WTC11 (cell line): ENCODE measurements around the gene PTPRK. TPM values are rescaled to one million over a fixed set of nuclear protein-coding genes. Genes with fewer than 3 reads are reported as not detected.

Source experiments
- ATAC-seq: fragments of 200-7000 bp; cut with Tn5 transposase; 2 replicates; pipeline ENCODE4 v1.10.0; 2021; ENCODE audit warnings: mild to moderate bottlenecking, moderate library complexity
- CTCF ChIA-PET: fragments of 300-600 bp; sonication (Branson Sonifier 250); formaldehyde crosslinking; loops from one replicate; lab custom pipeline; 2021; ENCODE audit warnings: antibody characterized with exemption; lab: Charles Lee
- POLR2A ChIA-PET: fragments of 350-600 bp; sonication (Branson Sonifier 250); formaldehyde crosslinking; loops from one replicate; lab custom pipeline; 2021; ENCODE audit warnings: antibody characterized with exemption; lab: Charles Lee
- DNase-seq: peaks from one replicate; pipeline ENCODE4 v3.0.0; 2021; ENCODE audit warnings: low spot score
- H3K27ac Mint-ChIP-seq: 2 replicates; pipeline ENCODE4 v1.8.0; 2021; ENCODE audit warnings: mixed read lengths
- H3K27me3 Mint-ChIP-seq: 2 replicates; pipeline ENCODE4 v1.8.0; 2021; ENCODE audit warnings: low read depth, mild to moderate bottlenecking, moderate library complexity, mixed read lengths
- H3K36me3 Mint-ChIP-seq: 2 replicates; pipeline ENCODE4 v1.8.0; 2021; ENCODE audit warnings: mixed read lengths
- H3K4me1 Mint-ChIP-seq: 2 replicates; pipeline ENCODE4 v1.8.0; 2022; ENCODE audit warnings: mixed read lengths
- H3K4me3 Mint-ChIP-seq: 2 replicates; pipeline ENCODE4 v1.8.0; 2021; ENCODE audit warnings: mild to moderate bottlenecking, moderate library complexity, mixed read lengths
- H3K9me3 Mint-ChIP-seq: 2 replicates; pipeline ENCODE4 v1.8.0; 2021; ENCODE audit warnings: mixed read lengths
- CREB1 ChIP-seq: sonication (generic); formaldehyde crosslinking; IDR thresholded peaks from 2 replicates; pipeline ENCODE4 v1.8.0; 2023; ENCODE audit warnings: mild to moderate bottlenecking, missing genetic modification reagents
- CREM ChIP-seq: sonication (generic); formaldehyde crosslinking; IDR thresholded peaks from 2 replicates; pipeline ENCODE4 v1.8.1; 2022; ENCODE audit warnings: mild to moderate bottlenecking, missing genetic modification reagents, moderate library complexity
- GTF2I ChIP-seq: fragments of 250-450 bp; sonication (Bioruptor Pico); conservative IDR thresholded peaks from 2 replicates; pipeline ENCODE4 v1.4.0; 2021; ENCODE audit warnings: mild to moderate bottlenecking
- JAZF1 ChIP-seq: fragments of 250-450 bp; sonication (Bioruptor Pico); IDR thresholded peaks from 2 replicates; pipeline ENCODE4 v1.9.0; 2021; ENCODE audit warnings: moderate library complexity, mild to moderate bottlenecking, inconsistent platforms
- MXD4 ChIP-seq: fragments of 250-450 bp; sonication (Bioruptor Pico); IDR thresholded peaks from 2 replicates; pipeline ENCODE4 v1.8.0; 2021; ENCODE audit warnings: mild to moderate bottlenecking, moderate library complexity, borderline replicate concordance
- NFE2L1 ChIP-seq: sonication (generic); formaldehyde crosslinking; IDR thresholded peaks from 2 replicates; pipeline ENCODE4 v1.8.1; 2023; ENCODE audit warnings: missing genetic modification reagents
- NFYB ChIP-seq: sonication (generic); formaldehyde crosslinking; conservative IDR thresholded peaks from 2 replicates; pipeline ENCODE4 v1.8.0; 2022; ENCODE audit warnings: low read depth, missing genetic modification reagents
- NR2C2 ChIP-seq: sonication (generic); formaldehyde crosslinking; IDR thresholded peaks from 2 replicates; pipeline ENCODE4 v1.8.0; 2022; ENCODE audit warnings: mild to moderate bottlenecking, missing genetic modification reagents
- PRRX2 ChIP-seq: fragments of 250-450 bp; sonication (Bioruptor Pico); IDR thresholded peaks from 2 replicates; pipeline ENCODE4 v1.8.0; 2021; ENCODE audit warnings: mild to moderate bottlenecking
- RELA ChIP-seq: sonication (generic); formaldehyde crosslinking; IDR thresholded peaks from 2 replicates; pipeline ENCODE4 v1.8.1; 2022; ENCODE audit warnings: missing genetic modification reagents, mild to moderate bottlenecking, borderline replicate concordance
- SMAD3 ChIP-seq: sonication (generic); formaldehyde crosslinking; IDR thresholded peaks from 2 replicates; pipeline ENCODE4 v1.8.0; 2022; ENCODE audit warnings: missing genetic modification reagents, mild to moderate bottlenecking, borderline replicate concordance
- SMAD4 ChIP-seq: sonication (generic); formaldehyde crosslinking; IDR thresholded peaks from 2 replicates; pipeline ENCODE4 v1.8.0; 2022; ENCODE audit warnings: mild to moderate bottlenecking, missing genetic modification reagents
- TEAD1 ChIP-seq: sonication (generic); formaldehyde crosslinking; IDR thresholded peaks from 2 replicates; pipeline ENCODE4 v1.8.0; 2022; ENCODE audit warnings: mild to moderate bottlenecking, missing genetic modification reagents
- TEAD4 ChIP-seq: sonication (generic); formaldehyde crosslinking; IDR thresholded peaks from 2 replicates; pipeline ENCODE4 v1.8.0; 2022; ENCODE audit warnings: mild to moderate bottlenecking, missing genetic modification reagents
- ZBTB21 ChIP-seq: sonication (generic); formaldehyde crosslinking; IDR thresholded peaks from 2 replicates; pipeline ENCODE4 v1.8.1; 2023; ENCODE audit warnings: mild to moderate bottlenecking, missing genetic modification reagents, borderline replicate concordance
- ZNF138 ChIP-seq: sonication (generic); formaldehyde crosslinking; conservative IDR thresholded peaks from 2 replicates; pipeline ENCODE4 v1.8.1; 2022; ENCODE audit warnings: mild to moderate bottlenecking, moderate library complexity, missing genetic modification reagents
- ZNF396 ChIP-seq: fragments of 250-450 bp; sonication (Bioruptor Pico); IDR thresholded peaks from 2 replicates; pipeline ENCODE4 v1.8.0; 2021; ENCODE audit warnings: mild to moderate bottlenecking, moderate library complexity, borderline replicate concordance
- ZNF423 ChIP-seq: fragments of 250-450 bp; sonication (Bioruptor Pico); IDR thresholded peaks from 2 replicates; pipeline ENCODE4 v2.1.2; 2022; ENCODE audit warnings: mild to moderate bottlenecking, moderate library complexity
- ZNF671 ChIP-seq: fragments of 250-450 bp; sonication (Bioruptor Pico); IDR thresholded peaks from 2 replicates; pipeline ENCODE4 v1.8.0; 2021; ENCODE audit warnings: mild to moderate bottlenecking
- total RNA-seq: library from RNA; stranded (reverse); gene quantifications from 3 replicates; pipeline ENCODE4 v1.2.3, GENCODE V29; 2021
- TF ChIP-seq, protein P1 (sequence below): sonication (generic); formaldehyde crosslinking; IDR thresholded peaks from 2 replicates; pipeline ENCODE4 v1.8.0; 2023; ENCODE audit warnings: missing genetic modification reagents, mild to moderate bottlenecking, borderline replicate concordance
- TF ChIP-seq, protein P2 (sequence below): fragments of 250-450 bp; sonication (Bioruptor Pico); IDR thresholded peaks from 2 replicates; pipeline ENCODE4 v1.8.0; 2021; ENCODE audit warnings: mild to moderate bottlenecking
- TF ChIP-seq, protein P3 (sequence below): fragments of 250-450 bp; sonication (Bioruptor Pico); IDR thresholded peaks from 2 replicates; pipeline ENCODE4 v1.9.0; 2021; ENCODE audit warnings: mild to moderate bottlenecking
- TF ChIP-seq, protein P4 (sequence below): sonication (generic); formaldehyde crosslinking; IDR thresholded peaks from 2 replicates; pipeline ENCODE4 v1.8.0; 2022; ENCODE audit warnings: mild to moderate bottlenecking, missing genetic modification reagents
- TF ChIP-seq, protein P5 (sequence below): sonication (generic); formaldehyde crosslinking; IDR thresholded peaks from 2 replicates; pipeline ENCODE4 v1.8.1; 2022; ENCODE audit warnings: mild to moderate bottlenecking, missing genetic modification reagents, moderate library complexity, borderline replicate concordance

Gene PTPRK
- total RNA-seq, 1 experiment from 2014 or later = 44.8 TPM

DNA sequence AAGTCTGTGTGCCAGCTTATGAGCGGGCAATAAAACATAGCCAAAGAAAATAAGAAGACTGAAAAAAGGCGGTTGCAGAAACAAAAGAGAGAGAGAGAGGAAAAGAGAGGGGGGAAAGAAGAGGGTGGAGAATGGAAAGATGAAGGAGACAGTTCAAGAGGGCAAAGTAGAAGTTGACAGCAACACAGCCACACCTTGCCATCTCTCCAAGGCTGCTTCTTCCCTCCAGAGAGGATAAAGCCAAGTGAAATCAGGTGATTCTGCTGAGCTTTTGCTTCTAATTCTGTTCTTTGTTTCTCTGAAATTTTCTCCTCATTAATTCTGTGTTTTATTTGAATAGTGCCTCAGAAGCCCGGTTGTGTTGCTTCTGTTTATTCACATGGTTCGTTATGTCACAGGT lies 48.5 kb downstream of the PTPRK start (continued):
- TF ChIP-seq, protein P1, sequence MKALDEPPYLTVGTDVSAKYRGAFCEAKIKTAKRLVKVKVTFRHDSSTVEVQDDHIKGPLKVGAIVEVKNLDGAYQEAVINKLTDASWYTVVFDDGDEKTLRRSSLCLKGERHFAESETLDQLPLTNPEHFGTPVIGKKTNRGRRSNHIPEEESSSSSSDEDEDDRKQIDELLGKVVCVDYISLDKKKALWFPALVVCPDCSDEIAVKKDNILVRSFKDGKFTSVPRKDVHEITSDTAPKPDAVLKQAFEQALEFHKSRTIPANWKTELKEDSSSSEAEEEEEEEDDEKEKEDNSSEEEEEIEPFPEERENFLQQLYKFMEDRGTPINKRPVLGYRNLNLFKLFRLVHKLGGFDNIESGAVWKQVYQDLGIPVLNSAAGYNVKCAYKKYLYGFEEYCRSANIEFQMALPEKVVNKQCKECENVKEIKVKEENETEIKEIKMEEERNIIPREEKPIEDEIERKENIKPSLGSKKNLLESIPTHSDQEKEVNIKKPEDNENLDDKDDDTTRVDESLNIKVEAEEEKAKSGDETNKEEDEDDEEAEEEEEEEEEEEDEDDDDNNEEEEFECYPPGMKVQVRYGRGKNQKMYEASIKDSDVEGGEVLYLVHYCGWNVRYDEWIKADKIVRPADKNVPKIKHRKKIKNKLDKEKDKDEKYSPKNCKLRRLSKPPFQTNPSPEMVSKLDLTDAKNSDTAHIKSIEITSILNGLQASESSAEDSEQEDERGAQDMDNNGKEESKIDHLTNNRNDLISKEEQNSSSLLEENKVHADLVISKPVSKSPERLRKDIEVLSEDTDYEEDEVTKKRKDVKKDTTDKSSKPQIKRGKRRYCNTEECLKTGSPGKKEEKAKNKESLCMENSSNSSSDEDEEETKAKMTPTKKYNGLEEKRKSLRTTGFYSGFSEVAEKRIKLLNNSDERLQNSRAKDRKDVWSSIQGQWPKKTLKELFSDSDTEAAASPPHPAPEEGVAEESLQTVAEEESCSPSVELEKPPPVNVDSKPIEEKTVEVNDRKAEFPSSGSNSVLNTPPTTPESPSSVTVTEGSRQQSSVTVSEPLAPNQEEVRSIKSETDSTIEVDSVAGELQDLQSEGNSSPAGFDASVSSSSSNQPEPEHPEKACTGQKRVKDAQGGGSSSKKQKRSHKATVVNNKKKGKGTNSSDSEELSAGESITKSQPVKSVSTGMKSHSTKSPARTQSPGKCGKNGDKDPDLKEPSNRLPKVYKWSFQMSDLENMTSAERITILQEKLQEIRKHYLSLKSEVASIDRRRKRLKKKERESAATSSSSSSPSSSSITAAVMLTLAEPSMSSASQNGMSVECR = no peak
- TF ChIP-seq NR2C2 (CRISPR knock-in tag) = no peak
- TF ChIP-seq ZNF671 (CRISPR knock-in tag) = no peak
- TF ChIP-seq, protein P2, sequence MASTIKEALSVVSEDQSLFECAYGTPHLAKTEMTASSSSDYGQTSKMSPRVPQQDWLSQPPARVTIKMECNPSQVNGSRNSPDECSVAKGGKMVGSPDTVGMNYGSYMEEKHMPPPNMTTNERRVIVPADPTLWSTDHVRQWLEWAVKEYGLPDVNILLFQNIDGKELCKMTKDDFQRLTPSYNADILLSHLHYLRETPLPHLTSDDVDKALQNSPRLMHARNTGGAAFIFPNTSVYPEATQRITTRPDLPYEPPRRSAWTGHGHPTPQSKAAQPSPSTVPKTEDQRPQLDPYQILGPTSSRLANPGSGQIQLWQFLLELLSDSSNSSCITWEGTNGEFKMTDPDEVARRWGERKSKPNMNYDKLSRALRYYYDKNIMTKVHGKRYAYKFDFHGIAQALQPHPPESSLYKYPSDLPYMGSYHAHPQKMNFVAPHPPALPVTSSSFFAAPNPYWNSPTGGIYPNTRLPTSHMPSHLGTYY = no peak
- no peak for TF ChIP-seq ZNF138
- no peak for TF ChIP-seq TEAD4 (CRISPR knock-in tag)
- no peak for TF ChIP-seq SMAD4 (CRISPR knock-in tag)
- TF ChIP-seq PRRX2 (CRISPR knock-in tag) = no peak
- no peak for TF ChIP-seq CREB1 (CRISPR knock-in tag)
- TF ChIP-seq TEAD1 (CRISPR knock-in tag) = no peak
- no peak for TF ChIP-seq ZNF396
- TF ChIP-seq MXD4 (CRISPR knock-in tag) = no peak

DNA sequence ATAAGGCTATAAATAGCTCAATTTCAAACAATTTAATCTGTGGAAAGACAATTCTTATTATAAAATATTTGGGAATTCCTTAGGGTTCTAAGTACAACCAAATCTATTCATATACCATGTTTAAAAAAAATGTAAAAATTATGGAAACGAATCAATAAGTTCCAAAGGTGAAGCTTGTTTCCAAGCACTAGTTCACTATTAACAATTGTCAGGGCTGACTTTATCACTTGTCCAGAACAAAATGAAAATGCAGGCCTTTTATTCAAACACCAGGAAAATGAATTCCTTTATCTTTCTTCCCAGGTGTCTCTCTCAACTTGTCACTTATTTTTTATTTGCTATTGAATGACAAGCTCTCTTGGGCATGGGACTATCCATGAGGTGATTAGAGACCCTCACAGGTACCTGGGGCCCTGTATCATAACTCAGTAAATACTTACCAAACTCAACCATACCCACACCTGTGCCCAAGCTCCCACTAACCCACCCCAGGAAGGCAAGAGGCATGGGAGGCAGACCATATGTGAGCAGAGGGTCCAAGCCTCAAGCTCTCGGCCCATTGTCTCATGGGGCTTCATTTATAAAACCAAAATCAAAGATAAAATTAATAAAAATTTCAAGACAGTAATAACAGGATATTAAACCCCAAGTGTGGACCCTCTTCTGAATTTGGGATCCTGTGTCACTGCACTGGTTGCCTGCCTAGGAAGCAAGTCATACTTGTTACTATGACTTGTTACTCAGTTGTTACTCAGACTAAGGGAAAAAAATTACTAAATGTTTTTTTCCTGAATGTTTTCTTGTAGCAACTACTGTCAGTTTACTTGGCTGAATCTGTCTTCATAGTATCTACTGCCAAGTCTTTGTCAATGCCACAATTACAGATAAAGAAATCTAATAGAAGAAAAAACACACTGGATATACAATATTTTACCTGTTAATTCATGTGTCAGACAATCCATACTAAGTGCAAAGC lies 54.7 kb downstream of the PTPRK start:
- H3K36me3 Mint-ChIP-seq = no peaks in the 10 kb centered on the region
- DNase-seq (no peak), ATAC-seq (no peak)
- no peaks in the 10 kb centered on the region for H3K27me3 Mint-ChIP-seq
- POLR2A ChIA-PET = no interaction called here
- H3K9me3 Mint-ChIP-seq = no peaks in the 10 kb centered on the region
- no peak overlapping the region for H3K4me3 Mint-ChIP-seq
- CTCF ChIA-PET = no interaction called here
- TF ChIP-seq TEAD4 (CRISPR knock-in tag) (no peak), CREM (no peak)
- no peak overlapping the region for H3K27ac Mint-ChIP-seq
- H3K4me1 Mint-ChIP-seq = no peaks in the 10 kb centered on the region

DNA sequence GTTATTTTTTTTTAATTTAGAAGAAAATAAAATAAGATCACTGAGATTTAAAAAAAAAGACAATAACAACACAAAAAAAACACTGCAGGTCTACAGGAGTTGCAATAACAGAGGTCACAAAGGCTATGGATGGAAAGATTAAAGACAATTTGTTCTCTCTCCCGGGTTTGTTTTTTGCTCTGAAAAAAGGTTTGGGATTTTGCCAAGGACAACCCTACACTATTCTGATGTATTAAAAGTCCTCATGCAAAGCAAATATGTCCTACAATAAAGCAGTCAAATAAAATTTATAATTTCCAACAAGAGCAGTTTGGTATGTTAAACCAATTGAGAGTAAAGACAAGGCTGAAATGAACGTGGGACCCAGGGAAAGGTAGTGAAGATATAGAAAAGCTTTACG lies 55.6 kb downstream of the PTPRK start:
- no peaks in the 10 kb centered on the region for H3K36me3 Mint-ChIP-seq
- ATAC-seq (no peak), DNase-seq (no peak)
- no peak overlapping the region for H3K27ac Mint-ChIP-seq
- ChIA-PET POLR2A (no interaction called here), CTCF (no interaction called here)
- no peak overlapping the region for H3K4me3 Mint-ChIP-seq
- no peaks in the 10 kb centered on the region for H3K9me3 Mint-ChIP-seq
- no peaks in the 10 kb centered on the region for H3K4me1 Mint-ChIP-seq
- no peaks in the 10 kb centered on the region for H3K27me3 Mint-ChIP-seq
- TF ChIP-seq JAZF1 (CRISPR knock-in tag) = no peak
- no peak for TF ChIP-seq ZNF423
- TF ChIP-seq GTF2I (CRISPR knock-in tag) = no peak
- no peak for TF ChIP-seq RELA
- TF ChIP-seq, protein P3, sequence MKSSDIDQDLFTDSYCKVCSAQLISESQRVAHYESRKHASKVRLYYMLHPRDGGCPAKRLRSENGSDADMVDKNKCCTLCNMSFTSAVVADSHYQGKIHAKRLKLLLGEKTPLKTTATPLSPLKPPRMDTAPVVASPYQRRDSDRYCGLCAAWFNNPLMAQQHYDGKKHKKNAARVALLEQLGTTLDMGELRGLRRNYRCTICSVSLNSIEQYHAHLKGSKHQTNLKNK (CRISPR knock-in tag) = no peak
- TF ChIP-seq, protein P4, sequence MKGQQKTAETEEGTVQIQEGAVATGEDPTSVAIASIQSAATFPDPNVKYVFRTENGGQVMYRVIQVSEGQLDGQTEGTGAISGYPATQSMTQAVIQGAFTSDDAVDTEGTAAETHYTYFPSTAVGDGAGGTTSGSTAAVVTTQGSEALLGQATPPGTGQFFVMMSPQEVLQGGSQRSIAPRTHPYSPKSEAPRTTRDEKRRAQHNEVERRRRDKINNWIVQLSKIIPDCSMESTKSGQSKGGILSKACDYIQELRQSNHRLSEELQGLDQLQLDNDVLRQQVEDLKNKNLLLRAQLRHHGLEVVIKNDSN (CRISPR knock-in tag) = no peak
- TF ChIP-seq SMAD3 (CRISPR knock-in tag) = no peak
- no peak for TF ChIP-seq NFYB (CRISPR knock-in tag)
- TF ChIP-seq MXD4 (CRISPR knock-in tag) = no peak
- TF ChIP-seq, protein P5, sequence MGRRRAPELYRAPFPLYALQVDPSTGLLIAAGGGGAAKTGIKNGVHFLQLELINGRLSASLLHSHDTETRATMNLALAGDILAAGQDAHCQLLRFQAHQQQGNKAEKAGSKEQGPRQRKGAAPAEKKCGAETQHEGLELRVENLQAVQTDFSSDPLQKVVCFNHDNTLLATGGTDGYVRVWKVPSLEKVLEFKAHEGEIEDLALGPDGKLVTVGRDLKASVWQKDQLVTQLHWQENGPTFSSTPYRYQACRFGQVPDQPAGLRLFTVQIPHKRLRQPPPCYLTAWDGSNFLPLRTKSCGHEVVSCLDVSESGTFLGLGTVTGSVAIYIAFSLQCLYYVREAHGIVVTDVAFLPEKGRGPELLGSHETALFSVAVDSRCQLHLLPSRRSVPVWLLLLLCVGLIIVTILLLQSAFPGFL (CRISPR knock-in tag) = no peak
- no peak for TF ChIP-seq ZBTB21 (CRISPR knock-in tag)
- TF ChIP-seq NFE2L1 (CRISPR knock-in tag) = no peak
